Stimulated activated CD8-positive, alpha-beta memory T cell treated with anti-CD3 and anti-CD28 coated beads, Interleukin-12 subunit alpha, Interleukin-12 subunit beta, amount 100 ng/mL, for 4 hours (primary cell): Measurements from ENCODE around the gene CDC34.
A peak's percentile ranks its signal among the peaks of the same experiment; 100 is the strongest.
"Not testable (repeated sequence)": the region's sequence is repeated elsewhere in the genome, so short reads cannot be mapped to it uniquely, and the experiment has no call there.

Experiments used
- DNase-seq: peaks from one replicate; pipeline ENCODE4 v3.0.0-alpha.2; 2020; ENCODE audit warnings: low read depth

Gene CDC34

DNA sequence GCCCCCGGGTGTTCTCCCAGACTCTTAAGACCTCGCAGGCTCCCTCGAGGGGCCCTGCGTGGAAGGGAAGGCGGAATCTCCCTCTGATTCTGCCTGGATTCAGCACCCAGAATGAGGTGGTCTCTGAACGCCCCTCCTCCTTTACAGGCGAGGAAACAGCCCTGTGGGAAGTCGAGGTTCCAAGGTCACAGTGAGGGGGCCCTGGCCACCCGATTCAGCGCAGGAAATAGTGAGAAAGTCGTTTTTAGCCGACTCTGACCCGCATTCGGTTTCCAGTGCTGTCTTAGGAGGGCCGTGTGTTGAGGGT is 41.9 kb downstream of the CDC34 start:
- DNase-seq, result no peak

GRCh38 chr19:574658-575526 is 43.3 kb downstream of the CDC34 start:
- DNase-seq, result no peak

DNA sequence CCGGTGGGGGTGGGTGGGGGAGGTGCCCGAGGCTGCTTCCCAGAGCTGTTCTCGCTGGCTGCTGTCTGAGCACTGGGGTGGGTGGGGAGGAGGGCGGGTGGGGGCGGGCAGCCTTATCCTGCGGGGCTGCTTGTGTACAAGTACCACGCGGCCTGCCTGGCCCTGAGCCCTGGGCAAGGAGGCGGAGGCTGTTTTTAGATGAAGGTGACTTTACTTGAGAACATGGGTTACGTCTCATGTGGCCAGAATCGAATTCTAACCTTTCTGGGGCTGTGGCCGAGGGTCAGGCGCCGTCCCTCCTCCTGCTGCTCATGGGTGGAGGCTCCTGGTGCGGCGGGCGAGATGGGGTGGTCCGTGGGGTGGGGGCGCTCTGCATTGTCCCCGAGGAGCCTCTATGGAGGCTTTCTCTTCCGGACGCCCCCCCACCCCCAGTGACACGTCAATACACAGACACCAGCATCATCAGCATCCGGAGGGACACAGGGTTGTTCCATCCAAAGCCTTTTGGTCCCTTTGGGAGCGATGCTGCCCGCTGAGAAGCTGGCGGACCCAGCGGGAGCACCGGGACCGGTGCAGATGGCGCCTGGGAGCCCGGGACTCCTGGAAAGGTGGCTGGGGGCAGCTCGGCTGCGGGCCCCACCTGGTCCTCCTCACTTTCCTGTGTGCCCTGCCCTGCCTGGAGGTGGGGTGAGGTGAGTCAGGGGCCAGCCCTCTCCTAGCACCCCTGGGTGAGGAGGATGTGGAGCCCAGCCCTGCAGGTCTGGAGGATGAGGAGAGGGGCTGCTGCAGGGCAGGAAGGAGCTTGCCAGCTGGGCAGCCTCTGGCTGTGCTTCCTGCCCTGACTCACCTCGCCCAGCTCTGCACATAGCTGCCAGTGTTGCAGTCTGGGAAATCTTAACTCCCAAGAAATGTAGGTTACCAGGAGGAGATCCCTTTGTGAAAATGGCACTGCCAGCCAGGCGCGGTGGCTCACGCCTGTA is 44.3 kb downstream of the CDC34 start:
- DNase-seq, result no peak

GRCh38 chr19:576768-577438 is 45.3 kb downstream of the CDC34 start:
- no peak for DNase-seq

DNA sequence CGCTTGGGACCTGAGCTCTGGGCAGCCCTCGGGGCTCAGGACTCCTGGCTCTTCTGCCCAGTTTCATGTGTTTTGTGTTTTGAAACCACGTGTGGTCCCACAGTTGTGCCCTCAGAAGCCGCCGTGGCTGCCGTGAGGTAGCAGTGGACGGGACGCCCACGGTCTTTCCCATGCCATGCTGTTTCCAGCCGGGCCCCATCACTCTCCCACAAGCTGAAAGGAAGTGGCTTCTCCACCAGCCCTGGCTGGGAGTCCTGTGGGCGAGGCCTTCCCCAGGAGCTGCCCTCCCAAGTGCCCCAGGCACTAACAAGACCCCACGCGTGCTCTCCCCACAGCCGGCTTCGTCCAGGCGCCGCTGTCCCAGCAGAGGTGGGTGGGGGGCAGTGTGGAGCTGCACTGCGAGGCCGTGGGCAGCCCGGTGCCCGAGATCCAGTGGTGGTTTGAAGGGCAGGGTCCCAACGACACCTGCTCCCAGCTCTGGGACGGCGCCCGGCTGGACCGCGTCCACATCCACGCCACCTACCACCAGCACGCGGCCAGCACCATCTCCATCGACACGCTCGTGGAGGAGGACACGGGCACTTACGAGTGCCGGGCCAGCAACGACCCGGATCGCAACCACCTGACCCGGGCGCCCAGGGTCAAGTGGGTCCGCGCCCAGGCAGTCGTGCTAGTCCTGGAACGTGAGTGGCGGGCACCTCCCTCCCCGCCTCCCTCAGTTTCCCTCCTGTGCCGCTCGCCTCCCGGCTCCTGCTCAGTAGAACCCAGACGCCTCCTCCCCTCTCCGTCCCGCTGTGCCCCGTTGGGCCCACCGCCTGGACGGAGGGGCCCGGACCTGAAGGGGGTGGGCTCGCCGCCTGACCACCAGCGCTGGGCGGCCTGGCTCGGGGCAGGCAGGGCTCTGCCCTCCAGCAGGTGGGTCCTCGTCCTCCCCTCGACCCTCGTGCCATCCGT is 46.2 kb downstream of the CDC34 start:
- DNase-seq, result no peak

GRCh38 chr19:579111-579841 is 47.7 kb downstream of the CDC34 start:
- no peak for DNase-seq

DNA sequence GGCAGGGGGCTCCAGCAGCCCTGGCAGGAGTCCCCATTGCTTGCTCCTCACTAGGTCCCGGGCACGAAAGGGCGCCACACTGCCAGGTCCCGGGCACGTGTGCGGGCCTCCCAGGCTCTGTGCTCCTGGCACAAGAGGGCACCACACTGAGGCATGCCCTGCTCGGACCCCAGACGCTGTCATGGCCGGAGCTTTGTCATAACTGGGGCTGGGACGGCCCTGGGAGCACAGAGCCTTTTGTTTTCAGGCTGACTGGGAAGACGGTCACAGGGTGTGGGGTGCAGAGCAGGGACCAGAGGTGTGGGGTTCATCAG is 48.2 kb downstream of the CDC34 start:
- DNase-seq, result no peak

- DNase-seq, result no peak
Observed at GRCh38 chr19:580274-580835, 48.8 kb downstream of the CDC34 start.

- no peak for DNase-seq
Observed at GRCh38 chr19:581399-582111, 50.0 kb downstream of the CDC34 start.

DNA sequence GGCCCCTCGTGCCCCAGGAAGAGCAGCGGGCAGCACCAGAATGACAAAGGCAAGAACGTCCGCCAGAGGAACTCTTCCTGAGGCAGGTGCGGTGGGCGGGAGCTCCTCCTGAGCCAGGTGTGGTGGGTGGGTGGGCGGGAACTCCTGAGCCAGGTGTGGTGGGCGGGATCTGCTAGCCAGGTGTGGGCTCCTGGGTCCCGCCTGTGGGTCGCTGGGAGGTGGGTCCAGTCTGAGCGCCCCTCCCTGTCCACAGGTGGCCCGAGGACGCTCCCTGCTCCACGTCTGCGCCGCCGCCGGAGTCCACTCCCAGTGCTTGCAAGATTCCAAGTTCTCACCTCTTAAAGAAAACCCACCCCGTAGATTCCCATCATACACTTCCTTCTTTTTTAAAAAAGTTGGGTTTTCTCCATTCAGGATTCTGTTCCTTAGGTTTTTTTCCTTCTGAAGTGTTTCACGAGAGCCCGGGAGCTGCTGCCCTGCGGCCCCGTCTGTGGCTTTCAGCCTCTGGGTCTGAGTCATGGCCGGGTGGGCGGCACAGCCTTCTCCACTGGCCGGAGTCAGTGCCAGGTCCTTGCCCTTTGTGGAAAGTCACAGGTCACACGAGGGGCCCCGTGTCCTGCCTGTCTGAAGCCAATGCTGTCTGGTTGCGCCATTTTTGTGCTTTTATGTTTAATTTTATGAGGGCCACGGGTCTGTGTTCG is 51.1 kb downstream of the CDC34 start:
- DNase-seq, result no peak

GRCh38 chr19:583198-583967 is 51.8 kb downstream of the CDC34 start:
- no peak for DNase-seq

DNA sequence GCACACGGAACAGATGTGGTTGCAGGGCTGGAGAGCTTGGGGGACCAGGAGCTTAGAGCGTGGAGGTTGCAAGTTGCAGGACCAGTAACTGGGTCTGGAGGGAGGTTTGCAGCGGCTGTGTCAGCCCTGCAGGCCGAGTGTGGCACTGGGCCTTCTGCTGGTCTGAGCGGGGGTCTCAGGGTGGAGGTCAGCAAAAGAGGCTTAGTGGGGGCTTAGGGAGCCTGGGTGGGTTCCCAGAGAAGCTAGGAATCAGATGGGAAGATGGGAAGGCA is 52.3 kb downstream of the CDC34 start:
- DNase-seq, result no peak

DNA sequence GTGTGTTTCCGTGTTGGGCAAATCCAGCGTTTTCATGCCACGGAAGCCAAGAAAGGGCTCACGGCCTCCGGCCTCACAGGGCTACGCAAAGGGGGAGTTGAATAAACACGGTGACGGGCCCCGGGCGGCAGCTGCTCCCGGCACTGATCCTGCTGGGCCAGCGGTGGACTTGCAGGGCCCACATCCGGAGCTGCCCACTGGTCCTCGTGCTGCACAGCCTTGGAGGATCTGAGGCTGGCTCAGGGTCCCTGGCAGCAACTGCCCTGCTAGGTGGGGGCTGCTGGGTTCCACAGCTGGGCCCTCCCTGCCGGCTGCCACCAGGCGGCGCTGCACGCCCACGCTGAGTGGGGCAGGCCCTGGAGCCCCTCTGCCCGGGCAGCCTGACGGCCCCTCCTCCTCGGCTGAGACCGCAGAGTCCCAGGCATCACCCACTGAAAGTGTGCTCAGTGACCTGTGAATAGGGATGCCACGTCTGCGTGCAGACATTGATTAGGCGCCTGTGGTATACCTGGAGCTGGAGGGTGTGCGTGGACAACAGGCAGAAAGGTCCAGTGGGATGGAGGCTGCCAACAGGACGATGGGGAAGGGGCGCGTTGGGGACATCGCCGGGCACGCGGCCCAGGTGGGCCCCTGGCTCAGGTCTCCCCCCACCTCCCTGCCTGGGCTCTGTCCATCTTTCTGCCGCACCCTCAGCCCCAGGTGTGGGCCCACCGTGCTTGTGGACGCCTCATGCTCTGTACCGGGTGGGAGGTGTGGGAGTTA is 52.9 kb downstream of the CDC34 start:
- DNase-seq, result peak; percentile 38

GRCh38 chr19:585146-585545 is 53.6 kb downstream of the CDC34 start:
- not testable (repeated sequence) for DNase-seq

GRCh38 chr19:585551-586110 is 54.1 kb downstream of the CDC34 start:
- no peak for DNase-seq

- DNase-seq, result peak; percentile 37
Observed at GRCh38 chr19:588093-588740, 56.7 kb downstream of the CDC34 start.
